VCaP (cell line): Measurements from ENCODE around the gene IGF1R.

Source experiments
- H3K27ac ChIP-seq: fragments of 450-650 bp; 2 replicates; pipeline ENCODE4 v1.5.1; 2017
- TF ChIP-seq, protein P1 (sequence below): fragments of 450-650 bp; conservative IDR thresholded peaks from 2 replicates; pipeline ENCODE4 v1.5.1; 2017; ENCODE audit warnings: mild to moderate bottlenecking, moderate library complexity

Gene IGF1R

DNA sequence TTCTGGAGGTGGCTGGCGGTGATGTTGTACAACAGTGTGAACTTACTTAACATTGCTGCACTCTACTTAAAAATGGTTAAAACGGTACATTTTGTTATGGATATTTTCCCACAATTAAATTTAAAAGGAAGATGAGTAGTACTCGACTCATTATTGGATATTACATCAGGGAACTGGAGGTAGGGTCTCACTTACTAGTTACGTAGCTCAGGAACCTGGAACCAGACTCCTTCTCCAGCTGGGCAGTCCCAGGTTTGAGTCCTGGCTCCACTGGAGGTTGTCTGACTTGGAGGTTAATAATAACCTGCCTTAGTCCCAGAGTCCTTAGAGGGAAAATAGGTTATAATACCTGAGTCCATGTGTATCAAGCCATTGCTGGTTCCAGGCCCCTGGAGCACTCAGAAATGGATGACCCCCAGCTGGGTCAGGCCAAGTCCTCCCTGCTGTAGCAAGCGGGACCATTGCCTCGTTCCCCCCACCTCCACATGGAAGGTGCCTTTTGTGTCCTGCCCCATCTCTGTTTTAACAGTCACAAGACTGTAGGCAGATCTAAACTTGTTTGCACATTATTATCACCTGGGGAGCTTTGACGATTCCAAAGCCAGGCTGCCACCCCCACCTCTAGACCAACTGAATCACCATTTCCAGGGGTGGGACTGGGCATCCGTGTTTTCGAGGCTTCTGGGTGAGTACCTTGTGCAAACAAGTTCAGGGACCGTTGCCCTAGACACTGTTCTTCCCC, 126.6 kb downstream of the IGF1R start:
- TF ChIP-seq, protein P1, sequence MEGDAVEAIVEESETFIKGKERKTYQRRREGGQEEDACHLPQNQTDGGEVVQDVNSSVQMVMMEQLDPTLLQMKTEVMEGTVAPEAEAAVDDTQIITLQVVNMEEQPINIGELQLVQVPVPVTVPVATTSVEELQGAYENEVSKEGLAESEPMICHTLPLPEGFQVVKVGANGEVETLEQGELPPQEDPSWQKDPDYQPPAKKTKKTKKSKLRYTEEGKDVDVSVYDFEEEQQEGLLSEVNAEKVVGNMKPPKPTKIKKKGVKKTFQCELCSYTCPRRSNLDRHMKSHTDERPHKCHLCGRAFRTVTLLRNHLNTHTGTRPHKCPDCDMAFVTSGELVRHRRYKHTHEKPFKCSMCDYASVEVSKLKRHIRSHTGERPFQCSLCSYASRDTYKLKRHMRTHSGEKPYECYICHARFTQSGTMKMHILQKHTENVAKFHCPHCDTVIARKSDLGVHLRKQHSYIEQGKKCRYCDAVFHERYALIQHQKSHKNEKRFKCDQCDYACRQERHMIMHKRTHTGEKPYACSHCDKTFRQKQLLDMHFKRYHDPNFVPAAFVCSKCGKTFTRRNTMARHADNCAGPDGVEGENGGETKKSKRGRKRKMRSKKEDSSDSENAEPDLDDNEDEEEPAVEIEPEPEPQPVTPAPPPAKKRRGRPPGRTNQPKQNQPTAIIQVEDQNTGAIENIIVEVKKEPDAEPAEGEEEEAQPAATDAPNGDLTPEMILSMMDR, result no peak
- peak overlapping the region; percentile 15; the same call in 1 of the 2 replicates for H3K27ac ChIP-seq

DNA sequence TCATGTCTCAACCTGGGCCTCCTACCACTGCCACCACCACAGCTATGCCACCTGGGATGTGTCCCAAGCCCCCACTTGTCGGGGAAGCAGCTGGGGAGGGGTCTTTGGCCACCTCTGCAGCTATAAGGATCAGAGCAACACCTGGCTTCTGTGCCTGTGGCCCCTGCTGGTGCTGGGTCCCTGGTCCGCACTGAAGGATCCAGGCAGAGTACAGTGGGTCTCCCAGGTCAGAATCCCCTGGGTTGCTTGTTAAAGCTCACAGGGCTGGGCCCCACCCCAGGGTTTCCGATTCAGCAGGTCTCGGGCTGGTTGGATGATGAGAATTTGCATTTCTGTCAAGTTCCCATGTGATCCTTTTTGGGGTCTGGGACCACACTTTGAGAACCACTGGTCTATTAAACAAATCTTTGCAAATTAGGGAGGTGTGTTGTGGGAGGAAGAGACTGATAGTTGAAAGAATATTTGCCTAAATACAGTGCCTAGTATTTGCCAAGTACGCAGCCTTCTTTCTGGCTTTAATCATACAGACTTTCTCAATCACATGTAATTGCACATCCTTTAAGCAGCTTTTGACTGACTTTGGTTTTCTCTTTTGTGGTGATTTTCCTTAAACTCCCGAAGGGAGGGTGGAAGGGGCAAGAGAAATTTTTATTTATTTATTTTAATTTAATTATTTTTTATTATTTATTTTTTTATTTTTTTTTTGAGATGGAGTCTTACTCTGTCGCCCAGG, 127.3 kb downstream of the IGF1R start:
- peak overlapping the region; percentile 15; the same call in 1 of the 2 replicates for H3K27ac ChIP-seq
- TF ChIP-seq, protein P1, result no peak

DNA sequence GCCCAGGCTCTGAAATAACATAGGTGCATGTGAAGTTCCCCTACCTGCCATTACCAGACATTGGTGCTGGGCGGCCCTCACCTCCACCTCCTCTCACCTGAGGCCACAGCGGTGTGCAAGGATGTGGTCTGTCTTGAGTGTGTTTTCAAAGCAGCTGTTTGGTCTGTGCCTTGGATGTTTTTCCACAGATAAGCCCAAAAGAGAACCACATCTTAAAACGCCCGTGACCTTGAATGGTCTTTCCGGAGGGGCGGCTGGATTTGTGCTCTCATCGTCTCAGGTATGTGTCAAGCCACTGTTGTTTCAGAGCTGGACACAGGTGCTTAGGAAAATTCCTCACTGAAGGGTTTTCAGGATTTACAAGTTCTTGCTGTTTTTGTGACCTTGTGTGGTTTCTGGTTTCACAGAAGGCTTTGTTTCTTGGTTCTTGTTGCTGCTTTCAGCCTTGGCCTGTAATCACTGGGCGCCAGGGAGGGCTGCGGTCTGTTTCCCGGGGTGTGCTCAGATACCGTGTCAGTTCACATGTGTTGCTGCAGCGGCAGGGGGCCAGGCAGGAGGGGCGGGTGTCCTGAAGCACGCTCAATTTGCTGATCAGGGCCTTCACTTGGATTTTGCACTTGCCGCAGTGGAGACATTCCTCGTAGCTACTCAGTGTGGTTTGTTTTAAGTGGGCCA, 128.4 kb downstream of the IGF1R start:
- TF ChIP-seq, protein P1, result no peak

GRCh38 chr15:98777426-98777825, 129.1 kb downstream of the IGF1R start:
- TF ChIP-seq, protein P1, result no peak
- H3K27ac ChIP-seq, result peak overlapping the region; percentile 95; the same call in 1 of the 2 replicates

More for the DNA sequence above, 128.4 kb downstream of the IGF1R start:
- H3K27ac ChIP-seq, result peak overlapping the region; percentile 95; the same call in 1 of the 2 replicates

- peak overlapping the region; percentile 95 for H3K27ac ChIP-seq
- TF ChIP-seq, protein P1, result no peak
Observed at GRCh38 chr15:98778263-98778959, 130.1 kb downstream of the IGF1R start.

GRCh38 chr15:98778960-98779359, 130.6 kb downstream of the IGF1R start:
- TF ChIP-seq, protein P1, result no peak
- peak overlapping the region; percentile 95 for H3K27ac ChIP-seq
